Thoracic aorta (tissue), 2 donors: ENCODE measurements around the gene FGL2. TPM values are rescaled to one million over a fixed set of nuclear protein-coding genes. Genes with fewer than 3 reads are reported as not detected.

Experiments used
- ATAC-seq: fragments of 150-250 bp; one replicate; pipeline ENCODE4 v1.8.0; 2017; ENCODE audit warnings: low read depth; ENCODE audit not compliant: insufficient number of reproducible peaks, low FRiP score
- DNase-seq: peaks from one replicate; pipeline ENCODE4 v3.0.0-alpha.2; 2020; ENCODE audit warnings: low spot score
- H3K27ac ChIP-seq, 2 donors: fragments of 200-600 bp; sonication (generic); 1 replicate in 1 of 2; 2 replicates in 1 of 2; pipeline ENCODE4 v1.5.1; 2016; ENCODE audit warnings: mild to moderate bottlenecking in 2 of 2, moderate library complexity in 2 of 2
- H3K27me3 ChIP-seq: fragments of 200-600 bp; sonication (generic); replicated peaks from 2 replicates; pipeline ENCODE4 v1.6.0; 2016; ENCODE audit warnings: mild to moderate bottlenecking; ENCODE audit not compliant: insufficient read depth
- H3K36me3 ChIP-seq: fragments of 200-600 bp; sonication (generic); one replicate; pipeline ENCODE4 v1.5.1; 2016
- H3K4me1 ChIP-seq, 2 donors: fragments of 200-600 bp; sonication (generic); 1 replicate in 1 of 2; 2 replicates in 1 of 2; pipeline versions ENCODE4 v1.5.1 to v1.6.0; 2016; ENCODE audit warnings: low read depth in 2 of 2, mild to moderate bottlenecking in 1 of 2; ENCODE audit not compliant: control insufficient read depth in 1 of 2
- H3K4me3 ChIP-seq: fragments of 200-600 bp; sonication (generic); 2 replicates; pipeline ENCODE4 v1.5.1; 2016; ENCODE audit warnings: mild to moderate bottlenecking
- H3K9me3 ChIP-seq: fragments of 200-600 bp; sonication (generic); 2 replicates; pipeline ENCODE4 v1.5.1; 2016
- total RNA-seq, 2 donors: library from RNA; depleted of rRNA; stranded (reverse); fragments of >200 nt; gene quantifications; one replicate each; pipeline versions ENCODE4 v1.1.0 to v1.2.3, GENCODE V29; 2016
- TF ChIP-seq, protein P1 (sequence below): fragments of 200-600 bp; sonication (generic); IDR thresholded peaks from one replicate; pipeline ENCODE4 v1.5.1; 2019; ENCODE audit warnings: antibody characterized with exemption

The FGL2 gene
- total RNA-seq, 2 donors from 2014 or later = 163 to 242 TPM

DNA sequence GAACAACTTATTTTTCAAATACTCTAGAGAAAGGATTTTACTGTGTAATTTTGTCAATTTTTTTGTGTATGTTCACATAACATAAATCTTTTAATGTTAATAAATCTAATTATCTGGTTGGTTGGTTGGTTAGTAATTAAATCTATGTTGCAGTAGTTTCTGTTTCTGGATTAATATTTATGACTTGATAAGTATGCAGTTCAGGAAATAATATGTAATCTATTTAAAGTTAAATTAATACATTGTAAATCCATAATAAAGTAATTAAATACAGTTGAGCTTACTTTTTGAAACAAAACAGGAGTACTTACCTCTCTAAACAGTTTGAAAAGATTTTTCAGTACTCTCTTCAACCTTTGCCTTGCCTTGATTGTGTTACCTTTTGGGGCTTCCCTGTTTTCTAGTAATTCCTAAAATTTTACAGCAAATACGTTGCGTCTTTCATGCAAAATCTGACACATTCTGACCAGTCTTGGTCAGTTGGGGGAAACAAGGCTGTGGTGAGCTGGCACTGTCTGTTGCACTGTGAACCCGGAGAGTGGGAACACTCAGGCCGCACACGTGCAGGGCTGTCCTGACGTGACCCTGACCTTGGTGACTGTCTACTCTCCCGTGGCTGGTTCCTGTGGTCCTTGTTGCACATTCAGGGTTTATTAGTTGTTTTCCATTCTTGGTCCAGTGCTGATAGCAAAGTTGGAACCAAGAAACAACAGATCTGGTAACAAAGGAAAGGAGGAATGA, 45.6 kb upstream of the FGL2 start:
- Histone ChIP-seq H3K4me1 (peaks cover 38 to 52% of the 10 kb centered on the region in 2 donors), H3K9me3 (no peaks in the 10 kb centered on the region), H3K36me3 (no peaks in the 10 kb centered on the region), H3K4me3 (no peak overlapping the region), H3K27me3 (no peaks in the 10 kb centered on the region), H3K27ac (peak overlapping the region; percentile 31 to 59)
- DNase-seq = no peak
- no peak for ATAC-seq
- TF ChIP-seq, protein P1, sequence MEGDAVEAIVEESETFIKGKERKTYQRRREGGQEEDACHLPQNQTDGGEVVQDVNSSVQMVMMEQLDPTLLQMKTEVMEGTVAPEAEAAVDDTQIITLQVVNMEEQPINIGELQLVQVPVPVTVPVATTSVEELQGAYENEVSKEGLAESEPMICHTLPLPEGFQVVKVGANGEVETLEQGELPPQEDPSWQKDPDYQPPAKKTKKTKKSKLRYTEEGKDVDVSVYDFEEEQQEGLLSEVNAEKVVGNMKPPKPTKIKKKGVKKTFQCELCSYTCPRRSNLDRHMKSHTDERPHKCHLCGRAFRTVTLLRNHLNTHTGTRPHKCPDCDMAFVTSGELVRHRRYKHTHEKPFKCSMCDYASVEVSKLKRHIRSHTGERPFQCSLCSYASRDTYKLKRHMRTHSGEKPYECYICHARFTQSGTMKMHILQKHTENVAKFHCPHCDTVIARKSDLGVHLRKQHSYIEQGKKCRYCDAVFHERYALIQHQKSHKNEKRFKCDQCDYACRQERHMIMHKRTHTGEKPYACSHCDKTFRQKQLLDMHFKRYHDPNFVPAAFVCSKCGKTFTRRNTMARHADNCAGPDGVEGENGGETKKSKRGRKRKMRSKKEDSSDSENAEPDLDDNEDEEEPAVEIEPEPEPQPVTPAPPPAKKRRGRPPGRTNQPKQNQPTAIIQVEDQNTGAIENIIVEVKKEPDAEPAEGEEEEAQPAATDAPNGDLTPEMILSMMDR = no peak

DNA sequence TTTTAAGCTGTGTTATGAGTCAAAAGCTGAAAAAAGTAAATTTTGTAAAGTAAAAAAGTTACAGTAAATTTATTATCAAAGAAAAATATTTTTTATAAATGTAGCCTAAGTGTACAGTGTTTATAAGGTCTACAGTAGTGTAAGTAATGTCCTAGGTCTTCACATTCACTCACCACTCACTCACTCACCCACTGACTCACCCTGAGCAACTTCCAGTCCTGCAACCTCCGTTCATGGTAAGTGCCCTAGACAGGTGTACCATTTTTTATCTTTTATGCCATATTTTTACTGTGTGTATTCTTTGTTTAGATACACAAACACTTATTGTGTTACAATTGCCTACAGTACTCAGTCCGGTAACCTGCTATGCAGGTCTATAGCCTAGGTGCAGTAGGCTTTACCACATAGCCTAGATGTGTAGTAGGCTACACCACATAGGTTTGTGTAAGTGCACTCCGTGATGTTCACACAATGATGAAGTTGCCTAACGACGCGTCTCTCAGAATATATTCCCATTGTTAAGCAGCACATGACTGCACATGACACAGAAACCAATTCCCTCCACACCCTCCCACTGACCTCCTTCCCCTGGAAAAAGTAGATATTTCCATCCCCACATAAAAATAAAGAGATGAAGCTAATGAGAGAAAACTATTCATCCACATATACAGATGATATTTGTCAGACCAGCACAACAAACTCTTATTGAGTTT, 44.8 kb upstream of the FGL2 start:
- Histone ChIP-seq H3K4me1 (peaks cover 38 to 52% of the 10 kb centered on the region in 2 donors), H3K27ac (peak overlapping the region; percentile 24 to 83), H3K4me3 (no peak overlapping the region), H3K27me3 (no peaks in the 10 kb centered on the region), H3K36me3 (no peaks in the 10 kb centered on the region), H3K9me3 (no peaks in the 10 kb centered on the region)
- ATAC-seq (no peak), DNase-seq (no peak)
- TF ChIP-seq, protein P1 = no peak

DNA sequence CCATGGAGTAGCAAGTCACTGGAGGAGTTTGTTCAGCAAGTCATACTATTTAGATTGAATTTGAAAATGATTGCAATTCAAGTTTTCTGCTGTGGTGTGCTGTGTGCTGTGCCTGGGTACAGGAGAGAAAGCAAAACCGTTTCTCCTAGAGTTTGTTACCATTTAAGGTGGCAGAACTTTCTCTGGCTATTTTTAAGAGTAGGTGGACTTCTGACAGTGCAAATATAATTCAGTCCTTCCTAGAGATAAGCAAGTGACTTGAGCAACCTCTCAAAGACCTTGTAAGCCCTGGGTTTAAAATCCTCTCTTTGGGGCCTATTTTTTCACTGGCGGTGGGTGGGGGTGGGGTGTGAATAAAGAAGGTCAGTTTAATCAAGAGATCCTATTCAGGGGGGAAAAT, 42.9 kb upstream of the FGL2 start:
- Histone ChIP-seq H3K4me3 (peak overlapping the region; percentile 43), H3K9me3 (no peaks in the 10 kb centered on the region), H3K4me1 (peaks cover 46 to 68% of the 10 kb centered on the region in 2 donors), H3K27me3 (no peaks in the 10 kb centered on the region), H3K27ac (peak overlapping the region; percentile 83 to 94), H3K36me3 (no peaks in the 10 kb centered on the region)
- DNase-seq = no peak
- TF ChIP-seq, protein P1 = no peak
- ATAC-seq = no peak

DNA sequence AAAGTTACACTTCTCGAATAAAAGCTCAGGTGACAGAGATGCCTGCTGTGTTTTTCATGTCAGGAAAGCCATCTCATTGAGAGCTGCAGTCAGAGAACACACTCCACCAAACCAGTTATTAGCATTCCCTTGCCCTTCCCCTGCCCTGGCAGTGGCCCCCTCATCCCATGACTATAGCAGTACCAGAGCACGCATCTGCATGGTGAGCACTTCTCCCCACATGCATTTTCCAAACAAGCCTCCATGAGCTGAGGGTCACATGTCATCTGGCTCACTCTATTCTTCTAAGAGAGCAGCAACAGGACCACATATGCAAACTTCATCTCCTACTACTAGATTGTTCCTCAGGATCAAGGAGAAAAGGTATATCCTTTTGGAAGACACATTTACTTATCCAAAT, 42.4 kb upstream of the FGL2 start:
- H3K27ac ChIP-seq = peak overlapping the region; percentile 83 to 94
- H3K4me3 ChIP-seq = peak overlapping the region; percentile 43
- DNase-seq (no peak), ATAC-seq (no peak)
- H3K36me3 ChIP-seq = no peaks in the 10 kb centered on the region
- H3K4me1 ChIP-seq = peaks cover 47 to 73% of the 10 kb centered on the region in 2 donors
- TF ChIP-seq, protein P1 = no peak
- H3K27me3 ChIP-seq = no peaks in the 10 kb centered on the region
- no peaks in the 10 kb centered on the region for H3K9me3 ChIP-seq

DNA sequence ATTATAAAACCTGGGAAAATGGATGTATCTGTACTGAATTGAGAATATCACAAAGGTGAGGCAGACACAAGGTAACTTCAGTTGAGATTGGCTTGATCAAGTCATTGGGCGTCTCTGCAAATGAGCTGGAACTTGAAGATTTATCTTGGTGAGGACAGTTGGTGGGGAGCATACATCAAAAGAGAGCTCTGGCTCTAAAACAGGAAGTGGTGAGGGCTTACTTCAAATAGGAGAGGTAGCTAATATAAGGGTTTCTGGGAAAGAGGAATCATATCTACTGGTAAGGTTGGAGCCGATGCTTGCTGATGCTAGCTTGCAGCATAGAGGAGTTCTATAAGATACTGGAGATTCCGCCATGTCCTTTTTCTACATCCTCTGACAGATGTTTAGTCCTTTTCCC, 39.9 kb upstream of the FGL2 start:
- no peaks in the 10 kb centered on the region for H3K9me3 ChIP-seq
- H3K4me1 ChIP-seq = peaks cover 28 to 53% of the 10 kb centered on the region in 2 donors
- H3K4me3 ChIP-seq = no peak overlapping the region
- TF ChIP-seq, protein P1 = no peak
- peak overlapping the region in 1 of 2 donors; percentile 75 for H3K27ac ChIP-seq
- no peaks in the 10 kb centered on the region for H3K36me3 ChIP-seq
- ATAC-seq (no peak), DNase-seq (no peak)
- no peaks in the 10 kb centered on the region for H3K27me3 ChIP-seq
